ENCODE results near the gene HM13. TPM values are rescaled to one million over a fixed set of nuclear protein-coding genes. Genes with fewer than 3 reads are reported as not detected.

HM13 gene
- total and polyA plus RNA-seq, 2 of the 13 experiments (the other 11 are each of a cell fraction or from before 2014, with no cell fraction given), result 118 to 243 TPM

GRCh38 chr20:31594558-31595379, 80.5 kb downstream of the HM13 start (continued):
- TF ChIP-seq SOX13 (IDR thresholded peaks at IDR 0.05), result peak; percentile 90
- TF ChIP-seq SOX13 (CRISPR knock-in tag; conservative IDR thresholded peaks at IDR 0.05 in 1 of 2, IDR thresholded peaks at IDR 0.05 in 1 of 2), result peak in 1 of 2 experiments; percentile 96; a peak in 2 of 4 replicates
- no peak for TF ChIP-seq NONO (IDR thresholded peaks at IDR 0.05)
- TF ChIP-seq NONO (CRISPR knock-in tag; conservative IDR thresholded peaks at IDR 0.05), result peak; percentile 41; the same call in 1 of the 2 replicates
- TF ChIP-seq CHD4 (IDR thresholded peaks at IDR 0.05; ENCODE audit: borderline replicate concordance, low read length), result peak; percentile 99; the same call in 1 of the 2 replicates
- TF ChIP-seq ZNF776 (CRISPR knock-in tag; IDR thresholded peaks at IDR 0.05), result no peak
- no peak for TF ChIP-seq ZNF263 (CRISPR knock-in tag; IDR thresholded peaks at IDR 0.05)
- TF ChIP-seq GATA4 (IDR thresholded peaks at IDR 0.05; ENCODE audit: borderline replicate concordance, low read depth), result peak; percentile 77; the same call in 1 of the 2 replicates
- no peak for TF ChIP-seq ZNF598 (CRISPR knock-in tag; IDR thresholded peaks at IDR 0.05; ENCODE audit: borderline replicate concordance)
- peak; percentile 58; the same call in 1 of the 2 replicates for TF ChIP-seq LCORL (IDR thresholded peaks at IDR 0.05)
- TF ChIP-seq LCORL (CRISPR knock-in tag; IDR thresholded peaks at IDR 0.05), result peak; percentile 74
- TF ChIP-seq MBD4 (IDR thresholded peaks at IDR 0.05; ENCODE audit: borderline replicate concordance, low read length), result no peak; the same call in 1 of the 2 replicates
- TF ChIP-seq XRCC5 (optimal IDR thresholded peaks at IDR 0.05; ENCODE audit: low read length), result no peak
- TF ChIP-seq ZNF274 (CRISPR knock-in tag; IDR thresholded peaks at IDR 0.05), result peak; percentile 69
- TF ChIP-seq ZNF7 (CRISPR knock-in tag; IDR thresholded peaks at IDR 0.05), result no peak
- peak; percentile 85; the same call in 1 of the 2 replicates for TF ChIP-seq HOXA3 (CRISPR knock-in tag; IDR thresholded peaks at IDR 0.05)
- TF ChIP-seq ZBTB3 (CRISPR knock-in tag; IDR thresholded peaks at IDR 0.05; ENCODE audit: borderline replicate concordance, low read depth), result peak; percentile 73
- TF ChIP-seq RELA (CRISPR knock-in tag; IDR thresholded peaks at IDR 0.05), result peak; percentile 84; the same call in 1 of the 2 replicates
- TF ChIP-seq TAF1 (CRISPR knock-in tag; IDR thresholded peaks at IDR 0.05), result peak; percentile 52; the same call in 1 of the 2 replicates
- peak; percentile 1; the same call in 1 of the 2 replicates for TF ChIP-seq NFE2L2 (IDR thresholded peaks at IDR 0.05; ENCODE audit: low read length)
- peak; percentile 17; the same call in 1 of the 2 replicates for TF ChIP-seq THAP11 (CRISPR knock-in tag; IDR thresholded peaks at IDR 0.05)
- TF ChIP-seq MIXL1 (CRISPR knock-in tag; IDR thresholded peaks at IDR 0.05), result no peak
- TF ChIP-seq DDIT3 (CRISPR knock-in tag; IDR thresholded peaks at IDR 0.05), result no peak
- TF ChIP-seq EP300 (IDR thresholded peaks at IDR 0.05; ENCODE audit: low read depth in 2 of 2, low read length in 2 of 2), result peak; percentile 78 to 85; a peak in 3 of 4 replicates
- peak; percentile 82; the same call in 1 of the 2 replicates for TF ChIP-seq EP300 (CRISPR knock-in tag; IDR thresholded peaks at IDR 0.05; ENCODE audit: borderline replicate concordance)
- TF ChIP-seq, protein P1, sequence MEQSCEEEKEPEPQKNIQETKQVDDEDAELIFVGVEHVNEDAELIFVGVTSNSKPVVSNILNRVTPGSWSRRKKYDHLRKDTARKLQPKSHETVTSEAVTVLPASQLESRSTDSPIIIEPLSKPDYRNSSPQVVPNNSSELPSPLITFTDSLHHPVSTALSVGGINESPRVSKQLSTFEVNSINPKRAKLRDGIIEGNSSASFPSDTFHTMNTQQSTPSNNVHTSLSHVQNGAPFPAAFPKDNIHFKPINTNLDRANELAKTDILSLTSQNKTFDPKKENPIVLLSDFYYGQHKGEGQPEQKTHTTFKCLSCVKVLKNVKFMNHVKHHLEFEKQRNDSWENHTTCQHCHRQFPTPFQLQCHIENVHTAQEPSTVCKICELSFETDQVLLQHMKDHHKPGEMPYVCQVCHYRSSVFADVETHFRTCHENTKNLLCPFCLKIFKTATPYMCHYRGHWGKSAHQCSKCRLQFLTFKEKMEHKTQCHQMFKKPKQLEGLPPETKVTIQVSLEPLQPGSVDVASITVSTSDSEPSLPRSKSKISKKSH (CRISPR knock-in tag; IDR thresholded peaks at IDR 0.05; ENCODE audit: borderline replicate concordance), result 0 out of 2 replicates have a peak, but pooled peaks have one; percentile 47
- TF ChIP-seq ZNF850 (CRISPR knock-in tag; conservative IDR thresholded peaks at IDR 0.05), result no peak
- 0 out of 2 replicates have a peak, but pooled peaks have one; percentile 14 for TF ChIP-seq ZC3H13 (CRISPR knock-in tag; IDR thresholded peaks at IDR 0.05)
- TF ChIP-seq ZNF329 (CRISPR knock-in tag; IDR thresholded peaks at IDR 0.05; ENCODE audit: low read depth), result no peak
- peak; percentile 78 for TF ChIP-seq YY1 (IDR thresholded peaks at IDR 0.05; ENCODE audit: insufficient read depth, insufficient replicate concordance, low read depth, low read length)
- peak; percentile 51; the same call in 1 of the 2 replicates for TF ChIP-seq ELF3 (CRISPR knock-in tag; IDR thresholded peaks at IDR 0.05)

All from HepG2 (cell line).